OCI-LY7 (cell line): ENCODE measurements around the gene HAVCR1. TPM values are rescaled to one million over a fixed set of nuclear protein-coding genes. Genes with fewer than 3 reads are reported as not detected.

Experiments used
- BruUV-seq: library from RNA; stranded (reverse); fragments of 400-500 nt; replicated peaks from 2 replicates; lab custom pipeline; 2021; lab: Mats Ljungman, UMichigan
- CTCF ChIA-PET: fragments of 300-600 bp; sonication (Branson Sonifier 250); formaldehyde crosslinking; loops from one replicate; lab custom pipeline; 2022; ENCODE audit warnings: antibody characterized with exemption; ENCODE audit not compliant: unreplicated experiment; lab: Charles Lee
- POLR2A ChIA-PET: fragments of 300-600 bp; sonication (Branson Sonifier 250); formaldehyde crosslinking; loops from one replicate; lab custom pipeline; 2022; ENCODE audit warnings: antibody characterized with exemption; lab: Charles Lee
- DNase-seq: peaks from one replicate; pipeline ENCODE4 v3.0.0-alpha.2; 2015; ENCODE audit warnings: low spot score
- H2AFZ ChIP-seq: fragments of 200-600 bp; sonication (generic), shearing (Covaris generic); 2 replicates; pipeline ENCODE4 v1.6.1; 2014; ENCODE audit warnings: mild to moderate bottlenecking, antibody characterized with exemption, low read length, moderate library complexity
- H3K27ac ChIP-seq: fragments of 200-600 bp; sonication (generic); 2 replicates; pipeline ENCODE4 v1.5.1; 2014; ENCODE audit warnings: mixed run types, low read depth, mild to moderate bottlenecking, moderate library complexity, low read length, inconsistent platforms; ENCODE audit not compliant: poor library complexity, severe bottlenecking
- H3K36me3 ChIP-seq: fragments of 200-600 bp; sonication (generic); 2 replicates; pipeline ENCODE4 v1.6.1; 2014; ENCODE audit warnings: mild to moderate bottlenecking, antibody characterized with exemption, low read length, moderate library complexity, mixed read lengths; ENCODE audit not compliant: insufficient read depth
- H3K4me1 ChIP-seq: fragments of 200-600 bp; sonication (generic); 2 replicates; pipeline ENCODE4 v1.5.1; 2014; ENCODE audit warnings: mild to moderate bottlenecking, low read length; ENCODE audit not compliant: insufficient read depth, poor library complexity, severe bottlenecking
- H3K4me2 ChIP-seq: fragments of 200-600 bp; sonication (generic); 2 replicates; pipeline ENCODE4 v1.6.1; 2014; ENCODE audit warnings: mild to moderate bottlenecking, low read length
- H3K4me3 ChIP-seq: fragments of 200-600 bp; sonication (generic); 2 replicates; pipeline ENCODE4 v1.5.1; 2014; ENCODE audit warnings: mild to moderate bottlenecking, low read depth, low read length; ENCODE audit not compliant: poor library complexity, severe bottlenecking
- H3K79me2 ChIP-seq: fragments of 200-600 bp; sonication (generic); 2 replicates; pipeline ENCODE4 v1.6.1; 2016; ENCODE audit warnings: low read depth, mild to moderate bottlenecking, low read length, moderate library complexity, mixed read lengths; ENCODE audit not compliant: insufficient read depth
- H3K9me2 ChIP-seq: fragments of 200-600 bp; sonication (generic); 2 replicates; pipeline ENCODE4 v1.6.1; 2016; ENCODE audit warnings: mild to moderate bottlenecking, low read length, mixed read lengths; ENCODE audit not compliant: insufficient read depth
- H3K9me3 ChIP-seq: fragments of 200-600 bp; sonication (generic); 2 replicates; pipeline ENCODE4 v1.6.1; 2014; ENCODE audit warnings: mild to moderate bottlenecking, mixed run types, low read length, mixed read lengths
- H4K20me1 ChIP-seq: fragments of 200-600 bp; sonication (generic); 2 replicates; pipeline ENCODE4 v1.6.1; 2014; ENCODE audit warnings: mild to moderate bottlenecking, antibody characterized with exemption, low read length, moderate library complexity, mixed read lengths; ENCODE audit not compliant: insufficient read depth
- CTCF ChIP-seq: fragments of 200-600 bp; sonication (generic); conservative IDR thresholded peaks from 2 replicates; pipeline ENCODE4 v1.5.1; 2014; ENCODE audit warnings: mild to moderate bottlenecking, antibody characterized with exemption, low read length, moderate library complexity, mixed read lengths
- EZH2phosphoT487 ChIP-seq: fragments of 200-600 bp; sonication (generic); IDR thresholded peaks from 2 replicates; pipeline ENCODE4 v1.6.1; 2018; ENCODE audit warnings: low read depth, borderline replicate concordance, mild to moderate bottlenecking, mixed run types, antibody characterized with exemption, low read length, moderate library complexity, mixed read lengths
- intact Hi-C: fragments of 100-400 bp; cut with micrococcal nuclease; formaldehyde crosslinking; loops from one replicate; pipeline ENCODE4 v1.10.0; 2022; ENCODE audit not compliant: unreplicated experiment
- total RNA-seq, 2 experiments: library from RNA; depleted of rRNA in 1 of 2; stranded (reverse); fragments of >200 nt in 1 of 2; shearing (Covaris generic) in 1 of 2; gene quantifications; 2 replicates each; pipeline ENCODE4 v1.2.3, GENCODE V29; 2014 to 2022

HAVCR1 gene
- total RNA-seq, 2 experiments from 2014 or later, result not detected

DNA sequence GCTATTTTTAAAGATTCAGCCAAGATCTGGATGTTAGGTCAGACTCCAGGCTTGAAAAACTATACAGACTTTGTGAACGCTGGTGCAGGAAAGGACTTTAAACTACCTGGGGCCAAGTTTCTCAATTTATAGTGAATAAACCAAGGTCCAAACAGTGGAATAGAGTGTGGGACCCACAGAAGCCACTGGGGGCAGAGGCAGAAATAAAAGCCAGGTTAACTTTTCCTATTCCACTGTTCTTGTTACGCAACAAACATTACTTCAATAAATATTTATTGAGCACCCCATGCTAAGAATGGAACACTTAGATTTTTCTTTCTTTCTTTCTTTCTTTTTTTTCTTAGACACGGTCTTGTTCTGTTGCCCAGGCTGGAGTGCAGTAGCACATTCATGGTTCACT is 11.0 kb upstream of the HAVCR1 start:
- Histone ChIP-seq H3K4me3 (no peak overlapping the region), H2AFZ (no peak overlapping the region), H4K20me1 (no peaks in the 10 kb centered on the region), H3K4me1 (peaks cover 13% of the 10 kb centered on the region), H3K4me2 (no peak overlapping the region), H3K27ac (no peak overlapping the region), H3K36me3 (no peaks in the 10 kb centered on the region), H3K9me3 (no peaks in the 10 kb centered on the region), H3K79me2 (no peaks in the 10 kb centered on the region), H3K9me2 (no peaks in the 10 kb centered on the region)
- no peak for TF ChIP-seq EZH2phosphoT487
- peak; percentile 55 for TF ChIP-seq CTCF
- BruUV-seq, result no TSS peak
- POLR2A ChIA-PET, result no interaction called here
- CTCF ChIA-PET, result no interaction called here
- intact Hi-C loops, result no loop called here
- no peak for DNase-seq

DNA sequence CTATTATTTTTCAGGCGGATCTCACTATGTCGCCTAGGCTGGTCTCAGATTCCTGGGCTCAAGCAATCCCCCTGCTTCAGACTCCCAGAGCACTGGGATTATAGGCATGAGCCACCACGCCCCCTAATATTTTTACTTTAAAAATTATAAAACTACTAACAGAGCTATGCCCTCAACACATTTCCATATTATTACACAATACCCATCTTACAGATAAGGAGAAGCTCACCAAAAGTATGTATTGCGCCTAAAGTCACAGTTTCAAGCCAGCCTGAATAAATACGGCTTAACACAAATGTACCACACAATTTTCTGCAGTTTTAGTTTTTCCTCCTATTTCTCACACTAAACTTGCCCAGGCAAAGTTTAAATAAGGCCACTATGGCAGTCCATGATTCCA is 9.9 kb upstream of the HAVCR1 start:
- no peaks in the 10 kb centered on the region for H3K9me2 ChIP-seq
- H3K4me2 ChIP-seq, result no peak overlapping the region
- DNase-seq, result no peak
- H3K4me3 ChIP-seq, result no peak overlapping the region
- H4K20me1 ChIP-seq, result no peaks in the 10 kb centered on the region
- CTCF ChIA-PET, result no interaction called here
- H3K27ac ChIP-seq, result no peak overlapping the region
- H3K9me3 ChIP-seq, result no peaks in the 10 kb centered on the region
- H3K4me1 ChIP-seq, result peaks cover 13% of the 10 kb centered on the region
- POLR2A ChIA-PET, result interaction anchor here (0.6 to 1.0 kb wide), 3 partner anchors 23 to 335 kb away, joined by 3 read pairs; partner anchors contain the start of gene MED7
- H3K36me3 ChIP-seq, result no peaks in the 10 kb centered on the region
- no peak overlapping the region for H2AFZ ChIP-seq
- no peaks in the 10 kb centered on the region for H3K79me2 ChIP-seq
- intact Hi-C loops, result no loop called here
- no TSS peak for BruUV-seq
- no peak for TF ChIP-seq CTCF
- no peak for TF ChIP-seq EZH2phosphoT487

DNA sequence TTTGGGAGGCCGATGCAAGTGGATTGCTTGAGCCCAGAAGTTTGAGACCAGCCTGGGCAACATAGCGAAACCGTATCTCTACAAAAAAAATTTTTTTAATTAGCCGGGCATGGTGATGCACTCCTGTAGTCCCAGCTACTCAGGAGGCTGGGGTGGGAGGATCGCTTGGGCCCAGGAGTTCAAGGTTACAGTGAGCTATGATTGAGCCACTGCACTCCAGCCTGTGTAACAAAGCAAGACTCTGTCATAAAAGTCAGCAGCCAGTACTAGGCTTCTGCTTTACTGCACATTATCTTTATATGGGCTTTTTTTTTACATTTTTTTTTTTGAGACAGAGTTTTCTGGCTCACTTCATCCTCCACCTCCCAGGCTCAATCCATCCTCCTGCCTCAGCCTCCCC is 9.4 kb upstream of the HAVCR1 start:
- Histone ChIP-seq H3K4me2 (no peak overlapping the region), H3K9me2 (no peaks in the 10 kb centered on the region), H3K27ac (no peak overlapping the region), H3K4me1 (peaks cover 13% of the 10 kb centered on the region), H3K79me2 (no peaks in the 10 kb centered on the region), H2AFZ (no peak overlapping the region), H3K36me3 (no peaks in the 10 kb centered on the region), H3K4me3 (no peak overlapping the region), H3K9me3 (no peaks in the 10 kb centered on the region), H4K20me1 (no peaks in the 10 kb centered on the region)
- POLR2A ChIA-PET, result interaction anchor here (0.9 kb wide), 1 partner anchor 22 kb away, joined by 3 read pairs; no protein-coding TSS in a partner anchor
- CTCF ChIA-PET, result no interaction called here
- DNase-seq, result no peak
- intact Hi-C loops, result no loop called here
- no TSS peak for BruUV-seq
- TF ChIP-seq CTCF (no peak), EZH2phosphoT487 (no peak)
